ENCODE measurements around the gene DUS4L.

GRCh38 chr7:107573537-107573936, 9.8 kb downstream of the DUS4L start:
- TF ChIP-seq CTCF (IDR thresholded peaks at IDR 0.05; ENCODE audit: low read length) (no peak), EZH2 (IDR thresholded peaks at IDR 0.05; ENCODE audit: borderline replicate concordance, low read length) (no peak)

Data from OCI-LY1 (cell line).